ENCODE data around the gene TLE2. TPM values are rescaled to one million over a fixed set of nuclear protein-coding genes. Genes with fewer than 3 reads are reported as not detected.

The TLE2 gene
- polyA plus RNA-seq, 1 donor (not counting 4 experiments of a cell fraction or from before 2014, with no cell fraction given) = 0.88 TPM

- no peak for TF ChIP-seq EZH2 (IDR thresholded peaks at IDR 0.05; ENCODE audit: low read length)
- no peak for TF ChIP-seq CTCF (optimal IDR thresholded peaks at IDR 0.05 in 1 of 3, IDR thresholded peaks at IDR 0.05 in 1 of 3, conservative IDR thresholded peaks at IDR 0.05 in 1 of 3; ENCODE audit: extremely low read depth in 1 of 3, insufficient read depth in 2 of 3, low read length in 3 of 3)
- H3K27me3 ChIP-seq (ENCODE audit: control insufficient read depth, extremely low read depth, insufficient read depth, low read length) = no peaks in the 10 kb centered on the region
- no peak overlapping the region for H3K27ac ChIP-seq (ENCODE audit: control insufficient read depth, insufficient read depth, low read length)
- FAIRE-seq (no peak), DNase-seq (ENCODE audit: low read depth, low spot score) (no peak)
- H3K4me3 ChIP-seq (ENCODE audit: control insufficient read depth in 2 of 3, extremely low read depth in 1 of 3, insufficient read depth in 2 of 3, low read depth in 1 of 3, low read length in 3 of 3) = no peak overlapping the region
- H3K79me2 ChIP-seq (ENCODE audit: control insufficient read depth, insufficient read depth, low read length) = no peaks in the 10 kb centered on the region
- no peaks in the 10 kb centered on the region for H3K9me1 ChIP-seq (ENCODE audit: control insufficient read depth, extremely low read depth, insufficient read depth, low read length)
- no peak overlapping the region for H3K9ac ChIP-seq (ENCODE audit: control insufficient read depth, extremely low read depth, insufficient read depth, low read length)
- H3K4me2 ChIP-seq (ENCODE audit: control insufficient read depth, extremely low read depth, insufficient read depth, low read depth, low read length) = no peak overlapping the region
- dilution Hi-C loops (cut with MboI; ENCODE audit: extremely low pct_ligation_motif_present, low sequenced_read_pairs) = no loop called here
- H3K36me3 ChIP-seq (ENCODE audit: control insufficient read depth in 2 of 2, extremely low read depth in 1 of 2, insufficient read depth in 2 of 2, low read length in 2 of 2) = no peaks in the 10 kb centered on the region
- no peaks in the 10 kb centered on the region for H4K20me1 ChIP-seq (ENCODE audit: control insufficient read depth, extremely low read depth, insufficient read depth, low read length)
- H3K9me3 ChIP-seq (ENCODE audit: control insufficient read depth, low read depth, low read length) = no peaks in the 10 kb centered on the region
- no peak overlapping the region for H2AFZ ChIP-seq (ENCODE audit: control insufficient read depth, low read length)
- no peaks in the 10 kb centered on the region for H3K4me1 ChIP-seq (ENCODE audit: control insufficient read depth, extremely low read depth, insufficient read depth, low read length)
These were observed 12.9 kb upstream of the TLE2 start for GRCh38 chr19:3041761-3042620.

GRCh38 chr19:3041327-3041726 is 12.2 kb upstream of the TLE2 start:
- Histone ChIP-seq H3K9me3 (ENCODE audit: control insufficient read depth, low read depth, low read length) (no peaks in the 10 kb centered on the region), H2AFZ (ENCODE audit: control insufficient read depth, low read length) (no peak overlapping the region), H3K4me1 (ENCODE audit: control insufficient read depth, extremely low read depth, insufficient read depth, low read length) (peaks cover 4% of the 10 kb centered on the region), H3K9ac (ENCODE audit: control insufficient read depth, extremely low read depth, insufficient read depth, low read length) (no peak overlapping the region), H4K20me1 (ENCODE audit: control insufficient read depth, extremely low read depth, insufficient read depth, low read length) (no peaks in the 10 kb centered on the region), H3K4me3 (ENCODE audit: control insufficient read depth in 2 of 3, extremely low read depth in 1 of 3, insufficient read depth in 2 of 3, low read depth in 1 of 3, low read length in 3 of 3) (no peak overlapping the region), H3K4me2 (ENCODE audit: control insufficient read depth, extremely low read depth, insufficient read depth, low read depth, low read length) (no peak overlapping the region), H3K9me1 (ENCODE audit: control insufficient read depth, extremely low read depth, insufficient read depth, low read length) (no peaks in the 10 kb centered on the region), H3K27ac (ENCODE audit: control insufficient read depth, insufficient read depth, low read length) (no peak overlapping the region), H3K36me3 (ENCODE audit: control insufficient read depth in 2 of 2, extremely low read depth in 1 of 2, insufficient read depth in 2 of 2, low read length in 2 of 2) (no peaks in the 10 kb centered on the region), H3K27me3 (ENCODE audit: control insufficient read depth, extremely low read depth, insufficient read depth, low read length) (no peaks in the 10 kb centered on the region), H3K79me2 (ENCODE audit: control insufficient read depth, insufficient read depth, low read length) (no peaks in the 10 kb centered on the region)
- TF ChIP-seq EZH2 (IDR thresholded peaks at IDR 0.05; ENCODE audit: low read length) = no peak
- TF ChIP-seq CTCF (optimal IDR thresholded peaks at IDR 0.05 in 1 of 3, IDR thresholded peaks at IDR 0.05 in 1 of 3, conservative IDR thresholded peaks at IDR 0.05 in 1 of 3; ENCODE audit: extremely low read depth in 1 of 3, insufficient read depth in 2 of 3, low read length in 3 of 3) = no peak
- FAIRE-seq (no peak), DNase-seq (ENCODE audit: low read depth, low spot score) (no peak)
- dilution Hi-C loops (cut with MboI; ENCODE audit: extremely low pct_ligation_motif_present, low sequenced_read_pairs) = no loop called here

Data from keratinocyte (primary cell).